Small intestine (tissue), 7 donors: ENCODE data around the gene SORL1-AS1.

ENCODE experiments used
- DNase-seq, 2 donors: peaks; one replicate each; pipeline versions ENCODE4 v3.0.0 to v3.0.0-alpha.2; 2013
- FAIRE-seq: peaks from 2 replicates; lab custom pipeline; 2012; peaks lifted over from hg19 to GRCh38; lab: Jason Lieb, UNC
- H3K27ac ChIP-seq, 3 donors: one replicate each; pipeline ENCODE4 v1.5.1; 2013; ENCODE audit warnings: low read length in 2 of 3, mild to moderate bottlenecking in 2 of 3, control low read depth in 1 of 3, inconsistent platforms in 1 of 3, low read depth in 1 of 3, moderate library complexity in 1 of 3
- H3K27me3 ChIP-seq, 3 donors: one replicate each; pipeline ENCODE4 v1.6.1; 2013; ENCODE audit warnings: low read length in 3 of 3, inconsistent platforms in 1 of 3; ENCODE audit not compliant: control insufficient read depth in 3 of 3, insufficient read depth in 3 of 3
- H3K36me3 ChIP-seq, 3 donors: one replicate each; pipeline ENCODE4 v1.6.1; 2013; ENCODE audit warnings: low read length in 3 of 3, inconsistent platforms in 1 of 3, low read depth in 1 of 3, mild to moderate bottlenecking in 1 of 3, moderate library complexity in 1 of 3; ENCODE audit not compliant: control insufficient read depth in 3 of 3, insufficient read depth in 2 of 3
- H3K4me1 ChIP-seq, 3 donors: one replicate each; pipeline ENCODE4 v1.6.1; 2013; ENCODE audit warnings: low read length in 2 of 3, inconsistent platforms in 1 of 3, low read depth in 1 of 3, mild to moderate bottlenecking in 1 of 3, moderate library complexity in 1 of 3; ENCODE audit not compliant: control insufficient read depth in 3 of 3, insufficient read depth in 2 of 3
- H3K4me3 ChIP-seq, 3 donors: one replicate each; pipeline ENCODE4 v1.5.1; 2013; ENCODE audit warnings: low read length in 3 of 3, control low read depth in 1 of 3, inconsistent platforms in 1 of 3, low read depth in 1 of 3, mild to moderate bottlenecking in 1 of 3, moderate library complexity in 1 of 3
- H3K9me3 ChIP-seq, 2 donors: one replicate each; pipeline ENCODE4 v1.6.1; 2013; ENCODE audit warnings: low read depth in 1 of 2, low read length in 1 of 2; ENCODE audit not compliant: control insufficient read depth in 2 of 2, insufficient read depth in 1 of 2
- WGBS, 3 donors: extraction: QIAGEN DNeasy Blood & Tissue Kit; methylation state at CpG; one replicate each; pipeline ENCODE4 v1.1.7; 2013; 5-methylcytosine and 5-hydroxymethylcytosine counted together
- donor health status: healthy with polysubstance abuse.
- donor health status: control.
- donor health status: control.
- donor health status: Bipolar disorder and iron deficiency.
- donor health status: healthy.

The SORL1-AS1 gene

GRCh38 chr11:121452609-121453150 is at the start of gene SORL1-AS1:
SORL1-AS1 (minus strand) TSS chr11:121452967.
- Histone ChIP-seq H3K27ac (peak within 1 kb of the TSS; percentile 84 to 87 (median 86)), H3K4me3 (peak within 1 kb of the TSS; percentile 63 to 70 (median 63)), H3K9me3 (peaks cover 0 to 5% of the 10 kb centered on the region in 2 donors), H3K27me3 (peaks cover 0 to 4% (median 0%) of the 10 kb centered on the region in 3 donors), H3K36me3 (no peaks in the 10 kb centered on the region), H3K4me1 (peaks cover 3 to 20% (median 3%) of the 10 kb centered on the region in 3 donors)
- FAIRE-seq, result no peak
- 1 to 4% (median 2%) methylated on average over 21 of the region's 21 CpGs for WGBS, 3 donors
- DNase-seq, result peak in 1 of 2 donors; percentile 58

GRCh38 chr11:121500717-121501116 is 48.0 kb upstream of the SORL1-AS1 start:
- no peak overlapping the region for H3K4me3 ChIP-seq
- no peak overlapping the region for H3K27ac ChIP-seq
- 85 to 91% (median 87%) methylated on average over 1 of the region's 1 CpG for WGBS, 3 donors

GRCh38 chr11:121500275-121500674 is 47.5 kb upstream of the SORL1-AS1 start:
- Histone ChIP-seq H3K27me3 (no peaks in the 10 kb centered on the region), H3K9me3 (no peaks in the 10 kb centered on the region), H3K36me3 (peaks cover 6 to 21% (median 7%) of the 10 kb centered on the region in 3 donors), H3K27ac (no peak overlapping the region), H3K4me1 (no peaks in the 10 kb centered on the region), H3K4me3 (no peak overlapping the region)
- DNase-seq (no peak), FAIRE-seq (no peak)
- WGBS, 3 donors, result 56 to 88% (median 72%) methylated on average over 2 of the region's 2 CpGs

More at GRCh38 chr11:121500717-121501116, 48.0 kb upstream of the SORL1-AS1 start:
- DNase-seq (no peak), FAIRE-seq (no peak)
- Histone ChIP-seq H3K9me3 (no peaks in the 10 kb centered on the region), H3K4me1 (no peaks in the 10 kb centered on the region), H3K36me3 (peaks cover 6 to 21% (median 7%) of the 10 kb centered on the region in 3 donors), H3K27me3 (no peaks in the 10 kb centered on the region)

GRCh38 chr11:121499405-121499804 is 46.6 kb upstream of the SORL1-AS1 start:
- peaks cover 6 to 24% (median 7%) of the 10 kb centered on the region in 3 donors for H3K36me3 ChIP-seq
- no peaks in the 10 kb centered on the region for H3K9me3 ChIP-seq
- FAIRE-seq (no peak), DNase-seq (no peak)
- 30 to 58% (median 53%) methylated on average over 2 of the region's 2 CpGs for WGBS, 3 donors
- no peak overlapping the region for H3K27ac ChIP-seq
- no peaks in the 10 kb centered on the region for H3K27me3 ChIP-seq
- H3K4me1 ChIP-seq, result no peaks in the 10 kb centered on the region
- no peak overlapping the region for H3K4me3 ChIP-seq

GRCh38 chr11:121497176-121497998 is 44.6 kb upstream of the SORL1-AS1 start:
- FAIRE-seq (no peak), DNase-seq (peak; percentile 17 to 31)
- WGBS, 3 donors, result 78 to 90% (median 80%) methylated on average over 5 of the region's 5 CpGs
- Histone ChIP-seq H3K4me1 (no peaks in the 10 kb centered on the region), H3K27me3 (no peaks in the 10 kb centered on the region), H3K9me3 (no peaks in the 10 kb centered on the region), H3K36me3 (peaks cover 6 to 21% (median 7%) of the 10 kb centered on the region in 3 donors), H3K27ac (no peak overlapping the region), H3K4me3 (no peak overlapping the region)

GRCh38 chr11:121494355-121495099 is 41.8 kb upstream of the SORL1-AS1 start:
- no peak for DNase-seq
- no peak overlapping the region for H3K4me3 ChIP-seq
- 71 to 83% (median 74%) methylated on average over 7 of the region's 7 CpGs for WGBS, 3 donors
- H3K4me1 ChIP-seq, result no peaks in the 10 kb centered on the region
- H3K36me3 ChIP-seq, result peaks cover 3 to 23% (median 6%) of the 10 kb centered on the region in 3 donors
- H3K27me3 ChIP-seq, result no peaks in the 10 kb centered on the region
- no peaks in the 10 kb centered on the region for H3K9me3 ChIP-seq
- no peak for FAIRE-seq
- no peak overlapping the region for H3K27ac ChIP-seq

- Histone ChIP-seq H3K4me1 (no peaks in the 10 kb centered on the region), H3K4me3 (no peak overlapping the region), H3K27ac (no peak overlapping the region), H3K36me3 (peaks cover 0 to 28% (median 2%) of the 10 kb centered on the region in 3 donors), H3K9me3 (no peaks in the 10 kb centered on the region), H3K27me3 (no peaks in the 10 kb centered on the region)
- DNase-seq (no peak), FAIRE-seq (no peak)
- WGBS, 3 donors, result 94 to 98% (median 95%) methylated on average over 2 of the region's 2 CpGs
Observed at GRCh38 chr11:121489823-121490222, 37.1 kb upstream of the SORL1-AS1 start.

GRCh38 chr11:121488641-121489040 is 35.9 kb upstream of the SORL1-AS1 start:
- Histone ChIP-seq H3K36me3 (peaks cover 0 to 28% (median 2%) of the 10 kb centered on the region in 3 donors), H3K27ac (no peak overlapping the region), H3K4me1 (no peaks in the 10 kb centered on the region), H3K27me3 (no peaks in the 10 kb centered on the region), H3K4me3 (no peak overlapping the region), H3K9me3 (no peaks in the 10 kb centered on the region)
- DNase-seq, result no peak
- no peak for FAIRE-seq
- 79 to 83% (median 81%) methylated on average over 6 of the region's 6 CpGs for WGBS, 3 donors
